HG02884 (cell line): ENCODE data around the gene ARRDC3.

Source experiments
- ATAC-seq: cut with Tn5 transposase; IDR thresholded peaks from one replicate; pipeline ENCODE4 v1.9.1; 2021; ENCODE audit warnings: mild to moderate bottlenecking, moderate library complexity; ENCODE audit not compliant: unreplicated experiment

Gene ARRDC3

DNA sequence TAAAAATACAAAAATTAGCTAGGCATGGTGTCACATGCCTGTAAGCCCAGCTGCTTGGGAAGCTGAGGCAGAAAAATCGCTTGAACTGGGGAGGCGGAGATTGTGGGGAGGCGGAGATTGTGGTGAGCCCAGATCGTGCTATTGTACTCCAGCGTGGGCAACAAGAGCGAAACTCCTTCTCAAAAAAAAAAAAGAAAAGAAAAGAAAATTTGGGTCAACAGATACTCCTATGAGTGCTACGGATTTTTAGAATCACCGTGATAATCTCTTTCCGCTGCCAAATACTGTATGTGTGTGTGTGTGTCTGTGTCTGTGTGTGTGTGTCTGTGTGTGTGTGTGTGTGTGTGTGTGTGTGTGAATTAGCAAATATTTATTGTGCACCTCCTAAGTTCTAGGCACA, 64.4 kb downstream of the ARRDC3 start:
- ATAC-seq, result no peak
